KOPT-K1 (cell line): ENCODE measurements around the gene PDGFRB.

ENCODE experiments used
- H3K27ac ChIP-seq: fragments of 200-600 bp; sonication (generic); 2 replicates; pipeline ENCODE4 v1.5.1; 2016; ENCODE audit warnings: antibody characterized with exemption, mild to moderate bottlenecking, low read depth, low read length; ENCODE audit not compliant: poor library complexity, severe bottlenecking
- H3K36me3 ChIP-seq: fragments of 200-600 bp; sonication (generic); 2 replicates; pipeline ENCODE4 v1.5.1; 2017; ENCODE audit warnings: antibody characterized with exemption, mild to moderate bottlenecking, low read length, moderate library complexity; ENCODE audit not compliant: insufficient read depth
- H3K9me3 ChIP-seq: fragments of 200-600 bp; sonication (generic); 2 replicates; pipeline ENCODE4 v1.5.1; 2017; ENCODE audit warnings: antibody characterized with exemption, low read length, mild to moderate bottlenecking; ENCODE audit not compliant: insufficient read depth, poor library complexity, severe bottlenecking

PDGFRB gene

GRCh38 chr5:150065886-150066285 is 89.8 kb downstream of the PDGFRB start:
- no peaks in the 10 kb centered on the region for H3K9me3 ChIP-seq
- H3K36me3 ChIP-seq = no peaks in the 10 kb centered on the region
- H3K27ac ChIP-seq = no peak overlapping the region

GRCh38 chr5:150065346-150065745 is 90.3 kb downstream of the PDGFRB start:
- no peaks in the 10 kb centered on the region for H3K9me3 ChIP-seq
- H3K27ac ChIP-seq = no peak overlapping the region
- no peaks in the 10 kb centered on the region for H3K36me3 ChIP-seq

GRCh38 chr5:150064681-150065220 is 90.9 kb downstream of the PDGFRB start:
- Histone ChIP-seq H3K9me3 (no peaks in the 10 kb centered on the region), H3K36me3 (no peaks in the 10 kb centered on the region), H3K27ac (no peak overlapping the region)
